GM21447 (cell line): ENCODE measurements around the gene NPHP4.

Source experiments
- ATAC-seq: cut with Tn5 transposase; IDR thresholded peaks from one replicate; pipeline ENCODE4 v1.9.1; 2021; ENCODE audit not compliant: unreplicated experiment

Gene NPHP4

DNA sequence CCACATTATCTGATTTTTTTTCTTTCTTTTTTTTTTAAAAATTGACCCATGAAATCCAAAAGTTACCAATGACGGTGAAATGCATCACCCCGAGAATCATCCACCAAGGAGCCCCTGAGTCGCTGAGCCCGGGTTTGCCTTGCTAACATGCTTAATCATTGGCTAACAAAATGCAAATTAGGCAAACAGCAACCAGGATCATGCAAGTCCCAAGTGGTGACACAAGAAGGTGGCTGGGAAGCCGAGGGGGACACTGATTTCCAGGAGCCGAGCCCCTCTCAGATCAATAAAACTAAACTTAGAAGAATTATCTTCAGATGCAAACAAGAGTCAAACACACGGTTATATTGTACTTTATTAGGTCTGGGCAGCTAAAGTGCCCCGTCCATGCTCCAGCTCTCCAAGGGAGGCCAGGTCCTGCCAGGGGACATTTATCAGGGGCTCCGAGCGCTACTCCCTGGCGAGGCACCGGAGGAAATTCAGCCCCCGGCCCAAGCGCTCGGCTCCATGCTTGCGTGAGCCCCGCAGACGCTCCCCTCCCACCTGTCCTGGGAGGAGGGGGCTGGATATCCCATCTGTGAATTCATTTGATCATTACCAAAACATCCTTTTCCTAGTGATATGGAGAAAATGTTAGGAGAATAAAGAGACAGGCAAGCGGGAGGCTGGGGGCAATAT, 154.1 kb downstream of the NPHP4 start:
- no peak for ATAC-seq

DNA sequence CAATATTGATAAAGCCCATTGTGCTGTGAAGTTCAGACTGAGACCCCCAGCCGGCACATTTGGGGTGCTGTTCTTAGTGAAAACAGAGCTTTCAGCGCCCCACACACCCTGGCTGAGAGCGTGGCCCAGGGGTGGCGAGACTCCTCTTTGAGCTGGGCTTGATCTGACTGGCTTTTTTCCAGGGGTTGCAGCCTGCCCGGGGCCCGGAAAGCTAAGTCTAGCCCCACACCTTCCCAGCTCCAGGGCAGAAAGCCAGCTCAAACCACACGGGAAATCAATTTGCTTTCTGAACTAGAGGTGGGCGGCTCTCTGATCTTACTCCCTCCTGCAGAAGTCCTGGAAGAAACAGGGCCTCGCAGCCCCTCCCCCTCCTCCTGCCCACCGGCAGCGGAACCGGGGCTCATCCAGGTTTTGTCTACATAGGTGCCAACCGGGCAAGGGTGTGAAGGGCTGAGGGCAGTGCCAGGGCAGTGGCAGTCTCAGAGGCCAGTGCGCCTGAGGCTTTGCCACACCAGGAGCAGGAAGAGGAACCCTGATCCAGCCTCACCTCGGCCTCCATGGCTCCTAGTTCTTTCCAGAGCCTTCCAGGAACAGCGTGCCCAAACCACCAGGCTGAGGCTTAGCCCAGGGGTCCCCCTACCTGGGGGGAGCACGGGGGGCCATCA, 155.3 kb downstream of the NPHP4 start:
- ATAC-seq = no peak

DNA sequence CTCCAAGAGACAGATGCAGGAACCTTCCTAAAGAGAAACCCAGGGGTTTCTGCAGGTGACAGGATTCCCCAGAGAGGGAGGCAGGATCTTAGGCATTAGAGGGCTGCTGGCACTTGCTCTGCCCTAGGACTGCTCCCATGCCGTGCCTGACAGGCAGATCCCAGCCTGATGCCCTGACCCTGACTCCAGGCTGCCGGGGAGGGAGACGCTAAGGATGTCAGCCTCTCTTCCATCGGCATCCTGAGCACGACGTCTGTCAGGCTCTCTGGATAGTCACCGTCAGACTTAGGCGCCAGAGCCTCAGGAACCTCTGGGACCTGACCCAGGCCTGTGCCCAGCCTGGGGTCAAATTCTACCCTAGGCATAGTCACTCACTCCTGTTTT, 157.1 kb downstream of the NPHP4 start:
- ATAC-seq = no peak

DNA sequence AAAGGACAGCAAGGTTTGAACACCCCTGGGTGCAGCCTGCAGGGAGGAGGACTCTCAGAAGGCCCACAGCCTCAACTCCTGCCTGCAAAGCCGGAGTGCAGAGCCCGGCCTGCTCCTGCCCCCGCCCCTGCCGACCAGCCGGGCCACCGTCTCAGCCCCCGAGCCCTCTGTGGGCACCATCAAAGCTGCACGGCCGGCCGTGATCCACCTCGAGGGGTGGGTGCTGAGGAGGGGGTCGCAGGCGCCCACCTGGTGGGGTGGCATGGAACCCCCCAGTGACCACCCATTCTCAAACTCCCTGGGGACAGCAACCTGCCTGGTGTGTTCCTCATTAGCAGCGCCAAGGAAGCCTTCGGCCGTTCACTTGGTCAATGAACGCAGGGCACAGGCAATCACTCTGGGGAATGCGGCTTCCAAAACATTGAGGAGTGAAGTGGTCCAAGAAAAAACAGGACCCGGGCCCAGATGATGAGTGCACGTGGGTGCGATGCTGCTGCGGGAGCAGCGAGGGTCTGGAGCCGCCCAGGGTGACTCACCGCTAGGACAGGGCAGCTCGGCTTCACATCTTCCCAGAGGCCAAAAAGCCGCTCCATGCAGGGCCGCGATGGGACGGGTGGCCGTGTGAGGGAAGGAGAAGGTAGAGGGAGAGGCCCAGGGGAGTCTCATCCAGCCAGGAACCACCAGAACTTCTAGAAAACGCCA, 157.6 kb downstream of the NPHP4 start:
- no peak for ATAC-seq

DNA sequence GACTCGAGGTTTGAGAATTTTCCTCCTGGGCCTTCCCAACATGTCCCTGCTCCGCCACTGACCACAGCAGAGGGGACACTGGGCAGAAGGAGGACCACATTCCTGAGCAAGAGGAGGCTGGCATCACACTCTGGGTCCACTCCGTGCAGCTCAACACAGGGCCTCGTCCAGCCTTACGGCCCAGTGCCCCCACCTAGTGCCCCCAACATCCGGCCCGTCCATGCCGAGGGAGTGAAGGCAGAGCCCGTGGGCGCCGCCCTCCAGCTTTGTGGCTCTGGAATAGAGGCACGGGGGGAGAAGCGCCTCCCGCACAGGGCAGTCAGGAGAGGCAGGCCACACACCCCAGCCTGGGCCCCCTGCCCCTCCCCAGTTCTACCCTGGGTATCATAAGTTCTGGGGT, 158.3 kb downstream of the NPHP4 start:
- ATAC-seq = no peak

DNA sequence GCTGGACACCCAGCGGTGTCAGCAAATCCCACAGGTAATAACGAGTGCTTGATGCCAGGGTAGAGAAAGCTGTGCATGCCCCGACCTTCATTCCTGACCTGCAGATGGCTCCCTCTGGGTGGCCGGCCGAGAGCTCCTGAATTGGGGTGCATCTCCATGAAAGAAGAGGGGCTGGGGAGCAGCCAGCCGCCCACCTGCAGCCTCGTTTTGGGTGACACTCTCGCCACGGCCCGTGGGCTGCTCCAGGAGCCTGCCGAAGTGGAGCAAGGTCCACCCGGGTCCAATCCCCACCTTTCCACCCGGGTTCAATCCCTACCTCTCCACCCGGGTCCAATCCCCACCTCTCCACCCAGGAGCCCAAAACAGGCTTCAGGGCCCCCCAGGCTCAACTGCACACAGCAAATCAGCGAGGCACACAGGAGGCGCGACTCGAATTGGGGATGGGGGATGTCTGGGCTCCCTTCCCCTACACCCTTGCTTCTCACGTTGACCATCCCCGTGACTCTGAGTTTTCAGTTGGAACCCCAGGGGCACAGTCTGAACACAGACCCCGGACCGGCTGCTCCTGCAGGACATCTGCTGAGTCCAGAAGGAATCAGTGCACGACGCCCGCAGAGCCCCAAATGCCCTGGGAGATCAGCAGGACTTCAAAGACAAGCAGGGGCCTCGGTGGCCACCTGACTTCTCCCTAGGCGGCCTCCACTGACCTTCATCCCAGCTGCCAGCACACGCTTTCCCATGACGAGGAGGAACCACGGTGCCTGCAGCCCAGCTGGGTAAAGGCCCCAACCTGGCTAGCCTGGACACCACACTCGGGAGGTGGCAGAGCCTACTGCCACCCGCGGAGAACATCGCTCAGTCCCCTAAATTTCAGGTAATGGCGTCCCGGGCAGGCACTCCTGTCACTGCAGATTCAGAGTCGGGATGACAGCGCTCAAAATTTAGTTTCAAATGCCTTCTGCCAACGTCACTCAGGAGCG, 159.0 kb downstream of the NPHP4 start:
- no peak for ATAC-seq

DNA sequence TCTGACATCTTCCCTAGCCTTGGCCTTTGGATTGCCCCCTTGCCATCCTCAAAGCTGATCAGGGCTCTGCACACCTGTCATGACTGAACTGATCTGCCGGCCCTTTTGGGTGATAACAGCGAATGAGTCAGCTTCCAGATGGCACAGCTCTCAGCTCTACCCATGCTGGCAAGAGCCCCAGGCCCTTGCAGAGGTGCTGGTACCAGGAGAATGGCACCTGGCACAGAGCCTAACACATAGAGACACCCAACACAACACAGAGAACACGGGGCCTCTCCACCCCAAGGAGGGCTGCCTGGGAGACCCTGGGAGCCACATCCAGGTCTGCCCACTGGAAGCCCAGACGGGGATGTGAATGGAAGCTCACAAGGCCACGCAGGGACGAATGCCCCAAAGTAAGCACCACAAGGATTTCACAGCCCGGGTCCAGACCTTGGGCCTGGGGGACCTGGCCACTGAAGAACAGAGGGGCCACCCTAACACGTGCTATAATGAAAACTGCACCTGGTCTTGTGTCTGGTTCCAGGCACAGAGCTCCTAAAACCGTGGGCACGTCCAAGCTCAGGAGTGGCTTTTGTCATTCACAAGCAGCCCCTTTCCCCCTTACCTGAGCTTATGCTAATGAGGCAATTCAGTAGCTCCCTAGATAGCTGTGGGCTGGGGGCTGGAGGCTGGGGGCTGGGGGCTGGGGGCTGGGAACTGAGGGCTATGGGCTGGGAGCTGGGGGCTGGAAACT, 160.5 kb downstream of the NPHP4 start:
- ATAC-seq = no peak

DNA sequence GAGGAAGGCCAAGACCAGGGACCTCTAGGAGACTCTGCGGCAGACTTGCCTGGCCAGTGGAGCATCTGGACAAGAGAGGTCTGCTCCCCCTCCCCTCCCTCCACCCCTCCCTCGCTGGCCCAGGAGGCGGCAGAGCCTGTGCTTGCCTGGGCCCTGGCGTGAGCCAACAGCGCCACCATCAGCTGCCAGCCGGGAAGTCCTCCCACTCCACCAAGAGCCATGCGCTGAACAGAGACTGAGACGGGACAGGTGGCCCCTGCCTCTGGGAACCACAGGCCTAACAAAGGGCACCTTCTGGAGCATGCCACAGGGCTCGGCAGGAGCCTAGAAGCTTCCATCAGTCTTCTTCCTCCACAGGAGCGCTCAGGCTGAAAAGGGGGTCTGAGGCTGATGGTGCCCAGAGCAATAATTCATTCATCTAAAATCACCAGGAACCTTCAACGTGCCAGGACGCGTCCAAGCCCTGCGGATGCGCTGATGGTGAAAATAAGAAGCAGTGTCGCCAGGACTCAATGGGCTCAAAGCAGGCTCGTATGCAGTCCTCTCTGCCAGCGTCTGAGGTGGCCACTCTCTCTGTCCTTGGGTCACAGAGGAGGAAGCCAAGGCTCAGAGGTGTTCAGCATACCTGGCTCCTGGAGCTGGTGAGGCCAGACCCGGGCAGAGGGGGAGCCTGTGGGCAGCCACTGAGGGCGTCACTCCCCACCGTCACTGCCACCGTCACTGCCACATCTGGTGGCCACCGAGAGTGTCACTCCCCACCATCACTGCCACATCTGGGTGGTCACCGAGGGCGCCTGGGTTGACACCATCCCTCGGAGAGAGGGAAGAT, 161.2 kb downstream of the NPHP4 start:
- no peak for ATAC-seq

DNA sequence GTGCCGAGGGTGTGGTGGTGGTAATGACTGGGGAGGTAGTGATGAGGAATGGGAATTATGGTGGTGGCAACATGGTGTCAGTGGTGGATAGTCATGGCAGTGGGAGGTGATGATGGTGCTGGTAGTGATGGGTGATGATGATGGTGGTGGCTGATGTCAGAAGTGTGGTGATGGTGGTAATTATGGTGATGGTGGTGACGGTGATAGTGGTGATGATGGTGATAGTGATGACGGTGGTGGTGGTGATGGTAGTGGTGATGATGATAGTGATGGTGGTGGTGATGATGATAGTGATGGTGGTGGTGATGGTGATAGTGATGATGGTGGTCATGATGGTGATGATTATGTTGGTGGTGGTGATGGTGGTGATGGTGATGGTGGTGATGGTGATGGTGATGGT, 162.8 kb downstream of the NPHP4 start:
- ATAC-seq = no peak

DNA sequence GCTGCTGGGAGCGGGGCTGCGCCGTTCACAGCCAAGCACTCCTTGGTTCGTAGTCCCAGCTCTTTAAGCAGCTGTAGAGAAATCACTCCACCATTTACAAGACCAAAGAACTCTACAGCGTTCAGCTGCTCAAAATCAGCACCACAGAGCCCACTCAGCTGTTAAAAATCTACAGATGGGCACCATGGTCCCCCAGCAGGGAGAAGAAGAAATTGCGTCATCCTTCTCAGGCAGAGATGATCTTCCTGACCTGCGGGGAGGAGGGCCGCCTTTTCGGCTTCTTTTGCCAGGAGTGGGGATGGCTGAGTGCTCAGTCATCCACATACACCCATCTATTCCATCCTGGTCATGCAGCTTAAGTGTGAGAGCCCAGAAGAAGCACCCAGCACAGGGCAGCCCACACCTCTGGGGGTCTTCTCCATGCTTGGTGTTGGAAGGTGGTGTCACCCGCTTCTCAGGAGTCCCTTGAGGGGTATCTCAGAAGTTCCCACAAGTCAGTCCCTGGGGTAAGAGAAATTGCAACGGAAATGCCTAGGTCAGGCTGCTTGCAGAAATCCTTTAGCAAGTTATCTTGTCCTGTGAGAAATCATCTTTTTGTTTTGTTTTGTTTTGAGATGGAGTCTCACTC, 163.8 kb downstream of the NPHP4 start:
- no peak for ATAC-seq

DNA sequence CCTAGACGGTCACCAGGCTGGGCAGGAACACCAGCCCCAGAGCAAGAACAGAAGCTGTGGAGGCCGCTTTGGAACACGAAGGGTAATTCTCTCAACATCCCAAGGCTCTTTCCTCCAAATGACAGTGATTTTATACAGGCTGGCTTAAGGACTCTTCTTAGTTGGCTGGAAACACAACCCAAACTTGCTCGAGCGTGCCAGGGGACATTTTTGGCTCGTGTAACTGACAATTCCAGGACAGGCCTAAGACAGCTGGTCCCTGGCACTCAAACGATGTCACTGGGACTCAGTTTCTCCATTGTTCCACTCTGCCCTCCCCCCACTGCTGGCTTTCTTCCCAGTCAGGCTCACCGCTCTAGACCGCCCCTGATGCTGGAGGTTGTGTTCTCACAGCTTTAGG, 164.7 kb downstream of the NPHP4 start:
- ATAC-seq = no peak

DNA sequence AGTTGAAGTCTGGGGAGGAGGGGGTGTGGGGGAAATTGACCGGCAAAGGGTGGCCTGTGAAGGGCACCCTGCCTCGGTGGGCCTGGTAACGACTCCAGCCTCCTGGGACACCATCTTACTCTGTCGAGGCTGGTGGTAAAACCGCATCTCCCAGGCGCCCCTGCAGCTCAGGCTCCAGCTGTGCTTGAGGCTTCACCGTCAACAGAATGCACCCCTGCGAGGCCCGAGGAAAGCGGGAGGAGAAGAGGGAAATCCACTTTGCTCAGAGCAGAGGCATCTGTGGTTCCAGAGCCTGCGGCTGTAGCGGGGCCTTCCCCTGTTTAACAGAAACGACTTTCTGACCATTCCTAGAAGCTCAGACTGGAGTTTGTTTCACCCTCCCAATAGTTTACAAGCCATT, 165.6 kb downstream of the NPHP4 start:
- no peak for ATAC-seq

DNA sequence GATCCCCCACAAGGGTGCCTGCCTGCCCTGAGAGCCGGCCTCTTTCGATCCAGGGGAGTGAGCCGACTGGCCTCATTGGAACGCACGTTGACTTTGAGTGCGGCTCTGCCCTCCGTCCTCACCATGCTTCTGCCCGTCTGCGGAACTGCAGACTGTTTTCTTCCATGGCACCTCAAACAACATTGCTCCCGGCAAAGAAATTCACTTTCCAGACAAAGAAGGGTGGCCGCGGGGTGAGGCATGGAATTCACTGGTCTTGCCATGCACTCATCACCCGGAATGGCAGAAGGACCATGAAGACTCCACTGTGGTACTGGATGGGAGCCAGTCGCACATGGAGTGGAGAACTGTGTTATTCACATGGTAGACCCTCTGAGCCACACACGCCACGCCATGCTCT, 169.5 kb downstream of the NPHP4 start:
- ATAC-seq = no peak

DNA sequence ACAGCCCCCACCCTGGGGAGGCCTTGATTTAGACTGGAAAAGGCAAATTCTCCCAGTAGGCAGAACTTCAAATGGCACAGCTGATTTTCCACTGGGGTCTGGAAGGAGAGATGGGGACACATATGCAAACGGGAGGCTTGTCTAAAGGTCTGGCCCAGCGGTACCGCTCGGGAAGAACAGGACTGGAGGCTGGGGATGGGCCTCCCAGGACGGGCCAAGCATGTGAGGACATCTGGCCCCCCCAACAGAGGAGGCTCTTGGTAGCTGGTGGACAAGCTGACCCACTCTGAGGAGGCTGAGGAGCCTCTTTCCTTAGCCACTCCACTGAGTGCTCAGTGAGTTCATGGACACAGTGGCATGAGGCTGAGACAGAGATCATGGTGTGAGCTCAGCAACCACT, 170.0 kb downstream of the NPHP4 start:
- ATAC-seq = no peak

DNA sequence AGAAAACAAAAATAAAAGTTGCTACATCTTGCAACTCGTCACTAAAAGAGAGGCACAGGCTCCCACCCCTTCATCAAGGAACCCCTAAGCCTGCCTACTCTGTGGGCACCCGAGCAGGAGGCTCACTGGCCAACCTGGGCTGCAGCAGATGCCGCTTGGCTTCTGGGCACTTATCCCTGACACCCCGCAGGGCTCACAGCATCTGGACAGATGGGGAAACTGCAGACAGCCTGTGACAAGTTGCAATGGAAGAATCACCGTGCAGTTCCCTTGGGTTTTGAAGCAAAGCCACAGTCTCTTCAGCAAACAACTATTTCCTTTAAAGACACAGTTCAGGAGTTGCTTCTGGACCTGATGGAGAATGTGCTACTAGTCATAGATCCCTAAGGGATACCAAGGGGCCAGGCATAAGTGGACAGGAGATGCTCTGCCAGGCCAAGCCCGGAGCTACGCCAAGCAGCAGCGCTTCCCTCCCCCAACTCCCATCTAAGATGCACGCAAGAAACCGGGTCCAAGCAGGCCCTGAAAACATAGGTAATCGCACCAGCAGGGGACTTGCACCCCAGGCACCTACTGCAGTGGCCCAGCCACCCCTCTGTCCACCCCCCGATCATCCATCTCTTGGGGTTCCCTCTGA, 170.6 kb downstream of the NPHP4 start:
- no peak for ATAC-seq

DNA sequence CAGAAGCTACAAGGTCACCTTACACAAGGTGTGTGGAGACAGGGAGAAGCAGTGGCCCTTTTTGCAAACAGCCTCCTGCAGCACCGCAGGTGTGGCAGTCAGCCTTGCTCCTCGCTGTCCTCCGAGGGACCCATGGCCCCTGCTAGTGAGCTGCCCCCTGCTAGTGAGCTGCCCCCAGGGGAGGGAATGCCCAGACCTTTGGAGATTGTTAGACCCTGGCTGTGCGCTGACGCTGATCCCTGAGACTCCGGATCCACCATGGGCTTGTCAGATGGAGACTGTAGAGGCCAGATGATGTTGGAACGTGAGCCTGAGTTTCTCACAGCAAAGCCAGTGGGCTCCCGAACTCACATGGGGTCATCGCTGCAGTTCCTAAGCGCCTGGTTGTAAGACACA, 172.2 kb downstream of the NPHP4 start:
- no peak for ATAC-seq

DNA sequence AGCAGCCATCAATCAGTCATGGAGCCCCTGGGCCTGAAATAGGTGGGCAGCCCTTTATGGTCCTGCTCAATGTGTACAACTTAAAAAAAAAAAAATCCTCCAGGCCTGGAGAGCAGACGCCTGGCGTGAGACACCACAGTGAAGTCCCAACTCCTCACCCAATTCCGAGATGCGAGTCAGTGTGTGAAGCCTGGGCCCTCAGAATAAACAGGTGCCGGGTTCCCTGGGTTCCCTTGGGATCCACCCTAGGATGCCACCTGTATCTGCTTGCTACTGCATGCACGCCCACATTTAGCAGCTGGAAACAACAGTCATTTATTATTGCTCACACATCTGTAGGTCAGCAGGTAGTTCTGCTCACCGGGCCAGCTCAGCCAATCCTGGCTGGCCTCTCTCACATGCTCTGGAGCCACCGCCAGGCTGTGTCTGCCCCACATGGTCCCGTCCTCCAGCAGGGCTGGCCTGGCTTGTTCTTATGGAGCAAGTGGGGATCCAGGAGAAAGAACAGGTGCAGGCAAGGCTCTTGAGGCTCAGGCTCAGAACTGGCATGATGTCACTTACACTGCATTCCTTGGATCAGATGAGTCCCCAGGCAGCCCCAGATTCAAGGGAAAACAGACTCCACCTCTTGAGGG, 172.7 kb downstream of the NPHP4 start:
- ATAC-seq = no peak

DNA sequence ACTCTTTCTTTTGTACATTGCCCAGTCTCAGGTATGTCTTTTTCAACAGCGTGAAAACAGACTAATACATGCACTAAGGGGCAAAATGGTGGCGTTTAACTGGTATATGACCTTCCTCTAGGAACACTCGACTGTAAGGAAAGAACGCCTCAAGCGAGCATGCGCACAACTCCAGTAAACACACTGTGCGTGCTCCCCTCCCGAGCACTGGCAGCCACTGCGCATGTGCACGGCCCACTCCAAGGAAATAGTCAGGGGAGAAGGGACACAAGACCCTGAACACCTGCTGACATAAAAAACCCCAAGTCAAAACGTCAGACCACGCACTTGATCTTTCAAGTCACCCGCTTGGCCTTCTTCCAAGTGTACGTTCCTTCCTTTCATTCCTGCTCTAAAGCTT, 173.5 kb downstream of the NPHP4 start:
- ATAC-seq = no peak
